KMS-11 (cell line): ENCODE results near the gene CSMD2.

Experiments
- H2AFZ ChIP-seq: fragments of 200-600 bp; sonication (generic); 2 replicates; pipeline ENCODE4 v1.6.1; 2016; ENCODE audit warnings: antibody characterized with exemption, mixed run types, low read depth
- H3K27ac ChIP-seq: fragments of 200-600 bp; sonication (generic); 2 replicates; pipeline ENCODE4 v1.6.1; 2016; ENCODE audit warnings: mild to moderate bottlenecking, mixed run types
- H3K27me3 ChIP-seq: fragments of 200-600 bp; sonication (generic); 2 replicates; pipeline ENCODE4 v1.6.1; 2017; ENCODE audit warnings: mild to moderate bottlenecking, low read depth, mixed run types, moderate library complexity; ENCODE audit not compliant: insufficient read depth
- H3K36me3 ChIP-seq: fragments of 200-600 bp; sonication (generic); 2 replicates; pipeline ENCODE4 v1.6.1; 2017; ENCODE audit warnings: mild to moderate bottlenecking, mixed run types; ENCODE audit not compliant: insufficient read depth
- H3K4me1 ChIP-seq: fragments of 200-600 bp; sonication (generic); 2 replicates; pipeline ENCODE4 v1.6.1; 2016; ENCODE audit warnings: mild to moderate bottlenecking, low read depth, mixed run types; ENCODE audit not compliant: poor library complexity, severe bottlenecking
- H3K4me2 ChIP-seq: fragments of 200-600 bp; sonication (generic); 2 replicates; pipeline ENCODE4 v1.7.0; 2016; ENCODE audit warnings: mild to moderate bottlenecking, mixed run types
- H3K4me3 ChIP-seq: fragments of 200-600 bp; sonication (generic); IDR thresholded peaks from 2 replicates; pipeline ENCODE4 v1.6.1; 2017; ENCODE audit warnings: low read depth, low read length, mixed read lengths; ENCODE audit not compliant: insufficient read depth
- H3K79me2 ChIP-seq: fragments of 200-600 bp; sonication (generic); 2 replicates; pipeline ENCODE4 v1.6.1; 2016; ENCODE audit warnings: low read depth, mixed run types; ENCODE audit not compliant: insufficient read depth
- H3K9ac ChIP-seq: fragments of 200-600 bp; sonication (generic); 2 replicates; pipeline ENCODE4 v1.6.1; 2016; ENCODE audit warnings: mild to moderate bottlenecking, mixed run types
- H4K20me1 ChIP-seq: fragments of 200-600 bp; sonication (generic); 2 replicates; pipeline ENCODE4 v1.6.1; 2016; ENCODE audit warnings: mild to moderate bottlenecking, mixed run types; ENCODE audit not compliant: insufficient read depth
- CTCF ChIP-seq: fragments of 200-600 bp; sonication (generic); conservative IDR thresholded peaks from 2 replicates; pipeline ENCODE4 v1.6.1; 2017; ENCODE audit warnings: low read depth, mild to moderate bottlenecking, antibody characterized with exemption, low read length, moderate library complexity, mixed read lengths

Gene CSMD2

GRCh38 chr1:33986390-33987095 lies 178.5 kb downstream of the CSMD2 start:
- no peaks in the 10 kb centered on the region for H3K36me3 ChIP-seq
- no peaks in the 10 kb centered on the region for H3K4me1 ChIP-seq
- no peaks in the 10 kb centered on the region for H4K20me1 ChIP-seq
- no peak overlapping the region for H3K4me2 ChIP-seq
- H3K9ac ChIP-seq, result no peak overlapping the region
- H3K27me3 ChIP-seq, result no peaks in the 10 kb centered on the region; the same call in 1 of the 2 replicates
- H3K79me2 ChIP-seq, result no peaks in the 10 kb centered on the region
- no peak for TF ChIP-seq CTCF
- no peak overlapping the region for H3K27ac ChIP-seq
- no peak overlapping the region for H3K4me3 ChIP-seq
- no peak overlapping the region for H2AFZ ChIP-seq

GRCh38 chr1:33985656-33986055 lies 179.4 kb downstream of the CSMD2 start:
- Histone ChIP-seq H2AFZ (no peak overlapping the region), H3K4me3 (no peak overlapping the region), H3K4me1 (no peaks in the 10 kb centered on the region), H3K27me3 (no peaks in the 10 kb centered on the region; the same call in 1 of the 2 replicates), H3K27ac (no peak overlapping the region), H3K79me2 (no peaks in the 10 kb centered on the region), H3K9ac (no peak overlapping the region), H3K36me3 (no peaks in the 10 kb centered on the region), H4K20me1 (no peaks in the 10 kb centered on the region), H3K4me2 (no peak overlapping the region)
- no peak for TF ChIP-seq CTCF

GRCh38 chr1:33984906-33985565 lies 180.0 kb downstream of the CSMD2 start:
- Histone ChIP-seq H3K36me3 (no peaks in the 10 kb centered on the region), H3K4me1 (no peaks in the 10 kb centered on the region), H3K4me3 (no peak overlapping the region), H3K79me2 (no peaks in the 10 kb centered on the region), H3K9ac (no peak overlapping the region), H3K27me3 (no peaks in the 10 kb centered on the region; the same call in 1 of the 2 replicates), H4K20me1 (no peaks in the 10 kb centered on the region), H2AFZ (no peak overlapping the region), H3K27ac (no peak overlapping the region), H3K4me2 (no peak overlapping the region)
- no peak for TF ChIP-seq CTCF

- Histone ChIP-seq H3K79me2 (no peaks in the 10 kb centered on the region), H3K4me1 (no peaks in the 10 kb centered on the region), H4K20me1 (no peaks in the 10 kb centered on the region), H3K27ac (no peak overlapping the region), H3K4me2 (no peak overlapping the region), H3K9ac (no peak overlapping the region), H2AFZ (no peak overlapping the region), H3K4me3 (no peak overlapping the region), H3K27me3 (no peaks in the 10 kb centered on the region; the same call in 1 of the 2 replicates), H3K36me3 (no peaks in the 10 kb centered on the region)
- TF ChIP-seq CTCF, result no peak
Observed at GRCh38 chr1:33982419-33982818, 182.6 kb downstream of the CSMD2 start.
